Bronchial epithelial cell (primary cell): Measurements from ENCODE around the gene PTPRD. TPM values are rescaled to one million over a fixed set of nuclear protein-coding genes. Genes with fewer than 3 reads are reported as not detected.

Experiments
- DNase-seq: peaks from one replicate; pipeline ENCODE4 v3.0.0-alpha.2; 2010; ENCODE audit warnings: low read depth
- FAIRE-seq: peaks from 2 replicates; lab custom pipeline; 2011; peaks lifted over from hg19 to GRCh38; lab: Jason Lieb, UNC
- H3K27me3 ChIP-seq: 2 replicates; pipeline ENCODE4 v1.5.1; 2011; ENCODE audit warnings: low read length; ENCODE audit not compliant: control insufficient read depth, insufficient read depth
- H3K36me3 ChIP-seq: 2 replicates; pipeline ENCODE4 v1.5.1; 2011; ENCODE audit warnings: low read length; ENCODE audit not compliant: control insufficient read depth, insufficient read depth
- H3K4me3 ChIP-seq: 2 replicates; pipeline ENCODE4 v1.5.1; 2011; ENCODE audit warnings: mild to moderate bottlenecking, low read depth, low read length, control low read depth
- total RNA-seq: library from RNA; depleted of rRNA; stranded (reverse); fragments of >200 nt; gene quantifications from 2 replicates; pipeline ENCODE4 v1.2.1, GENCODE V29; 2014
- TF ChIP-seq, protein P1 (sequence below): IDR thresholded peaks from 2 replicates; pipeline ENCODE4 v1.5.1; 2011; ENCODE audit warnings: mild to moderate bottlenecking, moderate library complexity, low read length, control low read depth, inconsistent platforms; ENCODE audit not compliant: insufficient read depth, severe bottlenecking

Gene PTPRD
- total RNA-seq, 1 donor from 2014 or later: 2.9 TPM

DNA sequence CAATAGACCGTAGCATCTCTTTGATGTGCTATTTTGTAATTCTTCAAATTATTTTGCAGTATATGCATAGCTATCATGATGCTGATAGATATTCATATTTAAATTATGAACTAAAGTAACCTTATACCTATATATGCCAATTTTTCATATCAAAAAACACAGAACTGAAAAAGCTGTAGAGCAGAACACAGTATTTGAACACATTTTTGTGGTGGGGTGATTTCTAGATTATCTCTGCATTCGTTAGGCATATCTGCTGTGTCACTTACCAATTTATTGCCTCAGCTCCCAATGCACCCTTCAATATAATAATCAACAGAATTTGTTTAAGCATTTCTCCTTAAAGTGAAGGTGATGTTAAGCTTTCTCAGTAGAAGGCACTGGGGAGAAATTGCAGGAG lies 998.2 kb downstream of the PTPRD start:
- no peak for DNase-seq
- no peaks in the 10 kb centered on the region for H3K36me3 ChIP-seq
- FAIRE-seq: no peak
- no peaks in the 10 kb centered on the region for H3K27me3 ChIP-seq
- TF ChIP-seq, protein P1, sequence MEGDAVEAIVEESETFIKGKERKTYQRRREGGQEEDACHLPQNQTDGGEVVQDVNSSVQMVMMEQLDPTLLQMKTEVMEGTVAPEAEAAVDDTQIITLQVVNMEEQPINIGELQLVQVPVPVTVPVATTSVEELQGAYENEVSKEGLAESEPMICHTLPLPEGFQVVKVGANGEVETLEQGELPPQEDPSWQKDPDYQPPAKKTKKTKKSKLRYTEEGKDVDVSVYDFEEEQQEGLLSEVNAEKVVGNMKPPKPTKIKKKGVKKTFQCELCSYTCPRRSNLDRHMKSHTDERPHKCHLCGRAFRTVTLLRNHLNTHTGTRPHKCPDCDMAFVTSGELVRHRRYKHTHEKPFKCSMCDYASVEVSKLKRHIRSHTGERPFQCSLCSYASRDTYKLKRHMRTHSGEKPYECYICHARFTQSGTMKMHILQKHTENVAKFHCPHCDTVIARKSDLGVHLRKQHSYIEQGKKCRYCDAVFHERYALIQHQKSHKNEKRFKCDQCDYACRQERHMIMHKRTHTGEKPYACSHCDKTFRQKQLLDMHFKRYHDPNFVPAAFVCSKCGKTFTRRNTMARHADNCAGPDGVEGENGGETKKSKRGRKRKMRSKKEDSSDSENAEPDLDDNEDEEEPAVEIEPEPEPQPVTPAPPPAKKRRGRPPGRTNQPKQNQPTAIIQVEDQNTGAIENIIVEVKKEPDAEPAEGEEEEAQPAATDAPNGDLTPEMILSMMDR: no peak
- no peak overlapping the region for H3K4me3 ChIP-seq

DNA sequence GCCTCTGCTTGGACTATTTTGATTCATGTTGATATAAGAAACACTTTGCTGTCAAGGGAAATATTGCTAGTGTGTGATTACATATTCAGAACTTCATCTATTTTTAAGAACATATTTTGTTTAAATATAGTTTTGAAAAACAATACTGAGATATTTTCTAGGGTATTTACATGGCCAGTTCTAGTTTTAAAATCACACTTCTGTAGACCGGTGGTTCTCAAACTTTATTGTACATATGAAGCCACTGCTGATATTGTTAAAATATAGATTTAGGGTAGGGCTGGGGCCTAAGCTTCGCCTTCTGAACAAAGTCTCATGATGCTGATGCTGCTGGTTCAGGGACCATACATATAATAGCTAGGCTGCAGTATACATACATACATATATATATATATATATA lies 1000.0 kb downstream of the PTPRD start:
- DNase-seq (no peak), FAIRE-seq (no peak)
- Histone ChIP-seq H3K36me3 (no peaks in the 10 kb centered on the region), H3K4me3 (no peak overlapping the region), H3K27me3 (no peaks in the 10 kb centered on the region)
- TF ChIP-seq, protein P1: no peak

GRCh38 chr9:9612270-9612669 lies 1000.5 kb downstream of the PTPRD start:
- no peaks in the 10 kb centered on the region for H3K36me3 ChIP-seq

DNA sequence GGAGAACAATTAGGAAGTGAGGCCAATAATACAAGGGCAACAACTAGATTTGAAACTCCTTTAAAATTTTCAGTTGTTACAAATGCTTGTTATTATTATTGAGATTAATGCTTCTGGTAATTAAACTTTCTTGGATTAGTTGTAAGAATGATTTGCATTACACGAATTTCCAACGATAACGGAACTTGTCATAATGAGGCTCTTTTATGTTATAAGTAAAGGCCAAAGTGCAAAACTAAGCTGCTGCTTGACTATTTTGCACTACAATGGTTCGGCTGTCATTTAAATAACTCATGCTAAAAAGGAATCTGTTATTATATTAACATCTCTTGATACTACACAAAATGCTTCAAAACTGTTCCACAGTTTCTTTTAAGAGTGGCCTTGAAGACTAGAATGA lies 1007.1 kb downstream of the PTPRD start:
- no peaks in the 10 kb centered on the region for H3K36me3 ChIP-seq
- H3K27me3 ChIP-seq: no peaks in the 10 kb centered on the region
- FAIRE-seq (no peak), DNase-seq (no peak)
- H3K4me3 ChIP-seq: no peak overlapping the region
- TF ChIP-seq, protein P1: no peak

More at GRCh38 chr9:9612270-9612669, 1000.5 kb downstream of the PTPRD start:
- TF ChIP-seq, protein P1: no peak
- no peaks in the 10 kb centered on the region for H3K27me3 ChIP-seq
- DNase-seq: no peak
- H3K4me3 ChIP-seq: no peak overlapping the region
- no peak for FAIRE-seq

GRCh38 chr9:9603345-9603744 lies 1009.5 kb downstream of the PTPRD start:
- TF ChIP-seq, protein P1: no peak
- FAIRE-seq: no peak
- Histone ChIP-seq H3K36me3 (no peaks in the 10 kb centered on the region), H3K4me3 (no peak overlapping the region), H3K27me3 (no peaks in the 10 kb centered on the region)
- DNase-seq: no peak

DNA sequence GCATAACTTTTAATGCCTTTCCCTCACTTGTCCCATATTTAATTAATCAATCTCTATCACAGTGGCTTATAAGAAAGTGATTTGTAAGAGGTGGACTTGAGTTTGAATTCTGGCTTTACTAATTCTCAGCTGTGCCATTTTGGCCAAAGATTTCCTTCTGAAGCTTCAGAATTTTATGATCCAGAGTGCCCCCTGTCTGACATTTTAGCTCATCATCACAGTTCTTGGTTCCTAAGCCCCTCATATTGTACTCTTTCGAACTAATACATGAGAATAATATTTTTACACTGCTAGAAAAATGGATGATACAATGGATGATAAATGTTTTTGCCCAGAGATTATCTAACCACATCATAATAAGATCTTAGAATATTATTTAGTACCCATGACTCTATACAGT lies 1014.1 kb downstream of the PTPRD start:
- Histone ChIP-seq H3K4me3 (no peak overlapping the region), H3K27me3 (no peaks in the 10 kb centered on the region), H3K36me3 (no peaks in the 10 kb centered on the region)
- no peak for DNase-seq
- TF ChIP-seq, protein P1: no peak
- no peak for FAIRE-seq
